Thyroid gland (tissue), 4 donors: Measurements from ENCODE around the gene LRRC47. TPM values are rescaled to one million over a fixed set of nuclear protein-coding genes. Genes with fewer than 3 reads are reported as not detected.

Source experiments
- DNase-seq, 2 donors: peaks; one replicate each; pipeline ENCODE4 v3.0.0-alpha.2; 2019
- H3K27ac ChIP-seq, 3 donors: fragments of 200-600 bp; sonication (generic); 1 replicate in 2 of 3; 2 replicates in 1 of 3; pipeline ENCODE4 v1.5.1; 2016 to 2019; ENCODE audit warnings: mild to moderate bottlenecking in 1 of 3, moderate library complexity in 1 of 3
- H3K27me3 ChIP-seq: fragments of 200-600 bp; sonication (generic); one replicate; pipeline ENCODE4 v1.5.1; 2019
- H3K36me3 ChIP-seq, 2 donors: fragments of 200-600 bp; sonication (generic); one replicate each; pipeline ENCODE4 v1.5.1; 2016 to 2019
- H3K4me1 ChIP-seq, 2 donors: fragments of 200-600 bp; sonication (generic); one replicate each; pipeline ENCODE4 v1.5.1; 2017 to 2019
- H3K4me3 ChIP-seq, 3 donors: fragments of 200-600 bp; sonication (generic); replicated peaks in 1 of 3; 1 replicate in 2 of 3; 2 replicates in 1 of 3; pipeline ENCODE4 v1.5.1; 2016; ENCODE audit warnings: mild to moderate bottlenecking in 1 of 3
- H3K9me3 ChIP-seq: fragments of 200-600 bp; sonication (generic); one replicate; pipeline ENCODE4 v1.5.1; 2017
- CTCF ChIP-seq, 6 experiments: fragments of 200-600 bp in 3 of 6; fragments of 450-650 bp in 3 of 6; sonication (generic) in 3 of 6; IDR thresholded peaks; one replicate each; pipeline ENCODE4 v1.5.1; 2016 to 2019; ENCODE audit warnings: antibody characterized with exemption in 6 of 6, mild to moderate bottlenecking in 2 of 6, inconsistent platforms in 1 of 6, moderate library complexity in 1 of 6
- POLR2A ChIP-seq, 2 donors: fragments of 450-650 bp; IDR thresholded peaks; one replicate each; pipeline ENCODE4 v1.6.1; 2017; ENCODE audit warnings: antibody characterized with exemption in 2 of 2, mild to moderate bottlenecking in 2 of 2, moderate library complexity in 1 of 2
- WGBS, 2 donors: methylation state at CpG; one replicate each; pipeline ENCODE4 v1.1.5; 2017; 5-methylcytosine and 5-hydroxymethylcytosine counted together
- intact Hi-C: fragments of 100-400 bp; cut with DNase I; formaldehyde crosslinking; loops from one replicate; pipeline ENCODE4 v1.15.1; 2023
- total RNA-seq, 4 donors: library from RNA; depleted of rRNA; stranded (reverse); fragments of >200 nt; gene quantifications; one replicate each; pipeline ENCODE4 v1.2.3, GENCODE V29; 2016

Gene LRRC47
- total RNA-seq, 4 donors from 2014 or later: 38.7 to 45.2 (median 43.7) TPM

DNA sequence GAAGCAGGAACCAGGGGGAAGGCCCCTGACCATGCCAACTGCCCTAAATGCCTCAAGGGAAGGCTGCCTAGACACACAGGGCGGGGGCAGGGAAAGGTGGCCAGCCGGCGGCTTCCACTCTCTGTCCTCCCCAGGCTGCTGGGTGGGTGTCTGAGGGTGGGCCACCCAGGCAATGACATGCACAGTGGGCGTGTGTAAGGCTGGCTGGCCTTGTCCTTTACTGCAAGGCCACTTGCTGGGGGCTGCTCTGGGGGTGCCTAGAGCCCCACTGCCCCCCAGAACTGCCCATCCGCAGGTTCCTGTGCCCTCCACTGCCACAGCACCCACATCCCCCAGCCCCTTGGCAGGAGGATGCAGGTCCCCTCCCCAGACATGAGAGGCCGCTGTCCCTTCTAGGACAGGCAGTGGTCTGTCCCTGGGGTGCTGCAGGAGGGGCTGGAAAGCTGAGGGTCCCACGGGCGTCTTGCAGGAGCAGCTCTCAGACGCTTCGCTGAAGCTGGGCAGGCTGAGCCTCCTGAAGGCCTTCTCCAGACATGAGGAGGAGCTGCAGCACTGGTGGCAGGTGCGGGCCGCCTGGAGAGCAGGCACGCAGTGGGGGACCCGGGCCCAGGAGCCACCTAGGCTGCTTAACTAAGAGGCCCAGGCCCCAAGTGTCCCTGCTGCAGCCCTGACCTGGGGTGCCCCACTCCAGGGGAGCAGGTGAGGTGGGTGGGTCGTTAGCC is 34.0 kb downstream of the LRRC47 start:
- no peak for DNase-seq
- TF ChIP-seq CTCF (IDR thresholded peaks at IDR 0.05) (no peak), POLR2A (IDR thresholded peaks at IDR 0.05) (no peak)
- no peak overlapping the region for H3K4me3 ChIP-seq
- H3K27ac ChIP-seq: no peak overlapping the region
- intact Hi-C loops: no loop called here
- no peaks in the 10 kb centered on the region for H3K27me3 ChIP-seq
- H3K36me3 ChIP-seq: no peaks in the 10 kb centered on the region
- no peaks in the 10 kb centered on the region for H3K4me1 ChIP-seq
- H3K9me3 ChIP-seq: no peaks in the 10 kb centered on the region
- 74 to 85% methylated on average over 5 to 9 of the region's 15 CpGs for WGBS, 2 donors

DNA sequence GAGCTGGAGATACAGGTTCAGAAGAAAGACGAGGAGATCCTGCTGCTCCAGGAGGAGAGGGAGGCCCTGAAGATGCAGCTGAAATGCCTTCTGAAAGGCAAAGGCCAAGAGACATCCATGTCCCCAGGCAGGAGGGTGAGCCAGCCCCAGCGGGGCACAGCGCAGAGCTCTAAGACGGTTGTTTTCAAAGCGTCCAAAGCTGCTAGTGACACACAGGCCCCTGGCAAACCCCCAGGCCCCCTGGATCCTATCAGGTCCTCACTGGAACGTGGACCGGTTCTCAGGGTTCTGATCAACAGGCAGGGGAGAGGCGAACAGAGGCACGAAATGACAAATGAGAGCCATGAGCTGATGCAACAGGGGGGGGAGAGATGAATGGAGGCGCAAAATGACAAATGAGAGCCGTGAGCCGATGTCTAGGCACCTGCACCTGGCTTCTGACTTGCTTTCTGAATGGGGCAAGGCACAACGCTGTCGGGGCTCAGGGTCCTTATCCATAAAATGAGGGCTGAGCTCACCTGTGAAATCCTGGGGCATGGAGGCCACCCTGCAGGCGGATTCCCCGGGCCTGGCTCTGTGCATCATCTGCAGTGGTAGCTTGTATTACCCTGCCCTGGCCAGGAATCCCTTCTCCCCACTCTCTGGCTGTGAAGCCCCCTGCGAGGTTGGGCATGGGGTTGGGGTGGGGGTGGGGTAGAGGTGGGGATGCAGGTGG is 34.8 kb downstream of the LRRC47 start:
- intact Hi-C loops: no loop called here
- no peak overlapping the region for H3K27ac ChIP-seq
- 89% methylated on average over 14 to 17 of the region's 17 CpGs for WGBS, 2 donors
- H3K4me3 ChIP-seq: no peak overlapping the region
- no peaks in the 10 kb centered on the region for H3K36me3 ChIP-seq
- no peaks in the 10 kb centered on the region for H3K27me3 ChIP-seq
- TF ChIP-seq POLR2A (IDR thresholded peaks at IDR 0.05): no peak
- no peak for TF ChIP-seq CTCF (IDR thresholded peaks at IDR 0.05)
- DNase-seq: no peak
- H3K9me3 ChIP-seq: no peaks in the 10 kb centered on the region
- H3K4me1 ChIP-seq: no peaks in the 10 kb centered on the region

DNA sequence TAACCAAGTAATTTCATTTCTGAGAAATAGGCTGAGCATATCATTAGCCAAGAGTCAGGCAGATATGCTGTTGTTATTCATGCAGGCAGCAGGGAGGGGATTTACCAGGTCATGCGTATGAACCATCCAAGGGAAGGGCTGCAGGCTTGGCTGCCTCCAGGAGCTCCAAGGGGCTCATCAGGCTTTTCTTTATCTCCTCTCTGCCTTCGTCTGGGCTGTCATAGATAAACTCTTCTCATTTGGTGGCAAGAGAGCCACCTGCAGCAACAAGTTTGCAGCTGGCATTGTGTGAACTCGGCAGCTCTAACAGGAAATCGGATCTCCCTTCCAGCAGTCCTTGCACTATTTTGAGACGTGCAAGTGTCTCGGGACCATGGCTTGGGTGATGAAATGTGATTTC is 36.5 kb downstream of the LRRC47 start:
- DNase-seq: no peak
- intact Hi-C loops: no loop called here
- Histone ChIP-seq H3K4me3 (no peak overlapping the region), H3K9me3 (no peaks in the 10 kb centered on the region), H3K27me3 (no peaks in the 10 kb centered on the region), H3K4me1 (no peaks in the 10 kb centered on the region), H3K36me3 (no peaks in the 10 kb centered on the region), H3K27ac (no peak overlapping the region)
- WGBS, 2 donors: 72 to 75% methylated on average over 6 of the region's 6 CpGs
- TF ChIP-seq POLR2A (IDR thresholded peaks at IDR 0.05): no peak
- TF ChIP-seq CTCF (IDR thresholded peaks at IDR 0.05): no peak

DNA sequence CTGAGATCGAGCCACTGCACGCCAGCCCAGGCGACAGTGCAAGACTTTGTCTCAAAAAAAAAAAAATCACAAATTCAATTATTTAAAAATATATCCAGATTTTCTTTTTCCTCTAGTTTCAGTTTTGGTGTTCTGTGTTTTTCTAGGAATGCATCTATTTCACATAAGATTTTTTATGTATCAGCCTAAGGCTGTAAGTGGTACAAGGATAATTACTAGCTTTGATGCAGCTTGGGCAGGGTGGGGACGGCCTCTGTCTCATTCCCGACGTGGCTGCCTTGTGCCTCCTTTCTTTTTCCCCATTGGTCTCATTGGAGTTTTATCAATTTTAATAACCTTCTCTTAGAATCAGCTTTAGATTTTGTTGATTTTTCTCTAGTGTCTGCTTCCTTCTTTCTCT is 37.1 kb downstream of the LRRC47 start:
- Histone ChIP-seq H3K27me3 (no peaks in the 10 kb centered on the region), H3K36me3 (no peaks in the 10 kb centered on the region), H3K4me3 (no peak overlapping the region), H3K4me1 (no peaks in the 10 kb centered on the region), H3K27ac (no peak overlapping the region), H3K9me3 (no peaks in the 10 kb centered on the region)
- 86 to 87% methylated on average over 6 of the region's 6 CpGs for WGBS, 2 donors
- DNase-seq: no peak
- no peak for TF ChIP-seq CTCF (IDR thresholded peaks at IDR 0.05)
- no peak for TF ChIP-seq POLR2A (IDR thresholded peaks at IDR 0.05)
- intact Hi-C loops: no loop called here

GRCh38 chr1:3756394-3756793 is 39.9 kb downstream of the LRRC47 start:
- H3K27me3 ChIP-seq: no peaks in the 10 kb centered on the region
- no peaks in the 10 kb centered on the region for H3K9me3 ChIP-seq
- no peak for DNase-seq
- TF ChIP-seq POLR2A (IDR thresholded peaks at IDR 0.05) (no peak), CTCF (IDR thresholded peaks at IDR 0.05) (no peak)
- intact Hi-C loops: no loop called here
- H3K4me3 ChIP-seq: no peak overlapping the region
- H3K4me1 ChIP-seq: no peaks in the 10 kb centered on the region
- 87 to 89% methylated on average over 21 of the region's 21 CpGs for WGBS, 2 donors
- H3K27ac ChIP-seq: no peak overlapping the region
- no peaks in the 10 kb centered on the region for H3K36me3 ChIP-seq
